ENCODE data around the gene TLR1. TPM values are rescaled to one million over a fixed set of nuclear protein-coding genes. Genes with fewer than 3 reads are reported as not detected.
A peak's percentile ranks its signal among the peaks of the same experiment; 100 is the strongest.

TLR1 gene, protein sequence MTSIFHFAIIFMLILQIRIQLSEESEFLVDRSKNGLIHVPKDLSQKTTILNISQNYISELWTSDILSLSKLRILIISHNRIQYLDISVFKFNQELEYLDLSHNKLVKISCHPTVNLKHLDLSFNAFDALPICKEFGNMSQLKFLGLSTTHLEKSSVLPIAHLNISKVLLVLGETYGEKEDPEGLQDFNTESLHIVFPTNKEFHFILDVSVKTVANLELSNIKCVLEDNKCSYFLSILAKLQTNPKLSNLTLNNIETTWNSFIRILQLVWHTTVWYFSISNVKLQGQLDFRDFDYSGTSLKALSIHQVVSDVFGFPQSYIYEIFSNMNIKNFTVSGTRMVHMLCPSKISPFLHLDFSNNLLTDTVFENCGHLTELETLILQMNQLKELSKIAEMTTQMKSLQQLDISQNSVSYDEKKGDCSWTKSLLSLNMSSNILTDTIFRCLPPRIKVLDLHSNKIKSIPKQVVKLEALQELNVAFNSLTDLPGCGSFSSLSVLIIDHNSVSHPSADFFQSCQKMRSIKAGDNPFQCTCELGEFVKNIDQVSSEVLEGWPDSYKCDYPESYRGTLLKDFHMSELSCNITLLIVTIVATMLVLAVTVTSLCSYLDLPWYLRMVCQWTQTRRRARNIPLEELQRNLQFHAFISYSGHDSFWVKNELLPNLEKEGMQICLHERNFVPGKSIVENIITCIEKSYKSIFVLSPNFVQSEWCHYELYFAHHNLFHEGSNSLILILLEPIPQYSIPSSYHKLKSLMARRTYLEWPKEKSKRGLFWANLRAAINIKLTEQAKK
- total RNA-seq = not detected in 2 replicates
- long read RNA-seq, partial matches to known transcripts = 1 of 1 reads
- long read RNA-seq, other reads (novel, unspliced or antisense) = 0 of 1 reads

DNA sequence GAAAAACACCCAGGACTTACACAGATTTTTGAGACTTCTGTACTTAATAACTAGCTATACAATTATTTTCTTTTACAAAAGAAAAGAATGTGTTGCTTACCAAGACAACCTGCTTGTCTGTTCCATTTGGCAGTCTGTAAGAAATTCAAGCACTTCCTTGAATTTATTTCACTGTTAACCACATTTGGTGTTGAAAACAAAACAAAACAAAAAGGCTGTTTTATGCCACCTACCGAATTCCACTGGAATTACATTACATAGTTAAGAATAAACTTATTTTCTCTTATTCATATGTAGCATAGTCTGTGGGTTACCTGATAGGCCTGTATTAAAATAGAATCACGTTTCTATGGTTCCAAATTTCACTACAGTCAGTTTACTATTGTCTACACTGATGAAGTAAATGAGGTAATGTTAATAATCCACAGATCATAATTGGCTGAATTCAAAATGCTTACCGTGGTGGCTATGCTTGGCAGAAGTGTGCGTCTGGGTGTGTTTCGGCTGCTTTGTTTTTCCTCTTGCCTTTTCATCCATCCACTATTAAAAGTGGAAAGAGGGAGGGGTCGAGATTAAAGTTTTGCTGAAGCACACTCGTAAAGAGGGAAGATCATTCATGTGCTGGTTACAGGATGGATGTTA is at the start of gene TLR1:
TSS of gene TLR1 (minus strand) at position 138 of the 642 bp plus-strand sequence. CDS start 5,960 bp downstream, outside the sequence.
- no peaks in the 10 kb centered on the region for H3K4me1 Mint-ChIP-seq
- peaks cover 7% of the 10 kb centered on the region for H3K36me3 Mint-ChIP-seq (ENCODE audit: low read depth)
- H3K9me3 Mint-ChIP-seq = peaks cover 9% of the 10 kb centered on the region
- H3K27ac Mint-ChIP-seq (ENCODE audit: unreplicated experiment) = peak within 1 kb of the TSS; percentile 79
- no peak within 1 kb of the TSS for H3K4me3 Mint-ChIP-seq
- DNase-seq (ENCODE audit: low read depth, low spot score) = no peak
- TF ChIP-seq, protein P1, sequence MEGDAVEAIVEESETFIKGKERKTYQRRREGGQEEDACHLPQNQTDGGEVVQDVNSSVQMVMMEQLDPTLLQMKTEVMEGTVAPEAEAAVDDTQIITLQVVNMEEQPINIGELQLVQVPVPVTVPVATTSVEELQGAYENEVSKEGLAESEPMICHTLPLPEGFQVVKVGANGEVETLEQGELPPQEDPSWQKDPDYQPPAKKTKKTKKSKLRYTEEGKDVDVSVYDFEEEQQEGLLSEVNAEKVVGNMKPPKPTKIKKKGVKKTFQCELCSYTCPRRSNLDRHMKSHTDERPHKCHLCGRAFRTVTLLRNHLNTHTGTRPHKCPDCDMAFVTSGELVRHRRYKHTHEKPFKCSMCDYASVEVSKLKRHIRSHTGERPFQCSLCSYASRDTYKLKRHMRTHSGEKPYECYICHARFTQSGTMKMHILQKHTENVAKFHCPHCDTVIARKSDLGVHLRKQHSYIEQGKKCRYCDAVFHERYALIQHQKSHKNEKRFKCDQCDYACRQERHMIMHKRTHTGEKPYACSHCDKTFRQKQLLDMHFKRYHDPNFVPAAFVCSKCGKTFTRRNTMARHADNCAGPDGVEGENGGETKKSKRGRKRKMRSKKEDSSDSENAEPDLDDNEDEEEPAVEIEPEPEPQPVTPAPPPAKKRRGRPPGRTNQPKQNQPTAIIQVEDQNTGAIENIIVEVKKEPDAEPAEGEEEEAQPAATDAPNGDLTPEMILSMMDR (conservative IDR thresholded peaks at IDR 0.05) = peak; percentile 62
- H3K27me3 Mint-ChIP-seq (ENCODE audit: low read depth) = no peaks in the 10 kb centered on the region

DNA sequence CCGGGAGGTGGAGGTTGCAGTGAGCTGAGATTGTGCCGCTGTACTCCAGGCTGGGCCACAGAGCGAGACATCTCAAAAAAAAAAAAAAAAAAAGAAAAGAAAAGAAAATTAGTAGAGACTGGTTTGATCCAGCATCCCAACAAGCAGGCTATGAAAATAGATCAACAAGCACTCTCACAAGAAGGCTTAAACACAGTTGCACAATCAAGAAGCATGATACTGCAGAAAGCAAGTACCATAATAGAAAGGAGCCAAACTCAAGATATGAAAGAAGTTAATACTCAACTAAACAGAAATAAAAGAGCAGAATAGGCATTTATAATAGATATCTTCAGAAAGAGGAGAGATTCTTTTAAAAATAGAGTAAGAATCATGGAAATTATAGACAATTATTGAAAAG is 41.4 kb upstream of the TLR1 start:
- Mint-ChIP-seq H3K36me3 (ENCODE audit: low read depth) (peaks cover 12% of the 10 kb centered on the region), H3K4me1 (peaks cover 7% of the 10 kb centered on the region), H3K27me3 (ENCODE audit: low read depth) (no peaks in the 10 kb centered on the region), H3K4me3 (no peak overlapping the region), H3K27ac (ENCODE audit: unreplicated experiment) (no peak overlapping the region), H3K9me3 (peaks cover 9% of the 10 kb centered on the region)
- TF ChIP-seq, protein P1 (conservative IDR thresholded peaks at IDR 0.05) = no peak
- DNase-seq (ENCODE audit: low read depth, low spot score) = no peak

DNA sequence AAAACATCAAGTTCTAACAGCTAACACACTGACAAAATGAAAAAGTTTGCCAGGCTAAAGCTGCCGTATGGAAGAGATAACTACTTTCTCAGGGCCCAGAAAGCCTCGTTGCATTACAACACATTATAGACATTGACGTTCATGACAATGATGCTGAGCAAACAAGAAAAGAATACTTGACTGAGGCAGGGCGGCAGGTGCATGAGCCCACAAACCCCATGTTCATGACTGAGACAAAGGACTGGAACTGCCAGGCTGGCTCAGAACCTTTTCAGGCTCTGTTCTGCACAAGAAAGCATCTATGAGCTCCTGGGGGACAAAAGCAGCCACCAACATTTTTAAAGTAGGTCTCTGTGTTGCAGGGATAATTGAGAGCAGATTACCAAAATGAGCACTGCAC is 38.4 kb upstream of the TLR1 start:
- H3K9me3 Mint-ChIP-seq = peaks cover 2% of the 10 kb centered on the region
- peaks cover 7% of the 10 kb centered on the region for H3K4me1 Mint-ChIP-seq
- no peaks in the 10 kb centered on the region for H3K27me3 Mint-ChIP-seq (ENCODE audit: low read depth)
- DNase-seq (ENCODE audit: low read depth, low spot score) = no peak
- H3K36me3 Mint-ChIP-seq (ENCODE audit: low read depth) = no peaks in the 10 kb centered on the region
- TF ChIP-seq, protein P1 (conservative IDR thresholded peaks at IDR 0.05) = no peak
- no peak overlapping the region for H3K27ac Mint-ChIP-seq (ENCODE audit: unreplicated experiment)
- no peak overlapping the region for H3K4me3 Mint-ChIP-seq

DNA sequence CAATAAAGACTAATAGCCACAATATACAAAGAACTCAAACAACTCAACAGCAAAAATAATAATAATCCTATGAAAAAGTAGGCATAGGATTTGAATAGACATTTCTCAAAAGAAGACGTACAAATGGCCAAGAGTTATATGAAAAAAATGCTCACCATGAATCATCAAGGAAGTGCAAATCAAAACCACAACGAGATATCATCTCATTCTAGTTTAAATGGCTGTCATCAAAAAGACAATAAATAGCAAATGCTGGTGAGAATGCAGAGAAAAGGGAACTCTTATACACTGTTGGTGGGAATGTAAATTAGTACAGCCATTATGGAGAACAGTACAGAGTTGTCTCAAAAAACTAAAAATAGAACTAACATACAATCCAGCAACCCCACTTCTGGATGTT is 33.3 kb upstream of the TLR1 start:
- no peak for DNase-seq (ENCODE audit: low read depth, low spot score)
- peaks cover 5% of the 10 kb centered on the region for H3K36me3 Mint-ChIP-seq (ENCODE audit: low read depth)
- TF ChIP-seq, protein P1 (conservative IDR thresholded peaks at IDR 0.05) = no peak
- H3K27ac Mint-ChIP-seq (ENCODE audit: unreplicated experiment) = no peak overlapping the region
- peaks cover 1% of the 10 kb centered on the region for H3K4me1 Mint-ChIP-seq
- H3K27me3 Mint-ChIP-seq (ENCODE audit: low read depth) = peaks cover 3% of the 10 kb centered on the region
- peaks cover 12% of the 10 kb centered on the region for H3K9me3 Mint-ChIP-seq
- H3K4me3 Mint-ChIP-seq = no peak overlapping the region

DNA sequence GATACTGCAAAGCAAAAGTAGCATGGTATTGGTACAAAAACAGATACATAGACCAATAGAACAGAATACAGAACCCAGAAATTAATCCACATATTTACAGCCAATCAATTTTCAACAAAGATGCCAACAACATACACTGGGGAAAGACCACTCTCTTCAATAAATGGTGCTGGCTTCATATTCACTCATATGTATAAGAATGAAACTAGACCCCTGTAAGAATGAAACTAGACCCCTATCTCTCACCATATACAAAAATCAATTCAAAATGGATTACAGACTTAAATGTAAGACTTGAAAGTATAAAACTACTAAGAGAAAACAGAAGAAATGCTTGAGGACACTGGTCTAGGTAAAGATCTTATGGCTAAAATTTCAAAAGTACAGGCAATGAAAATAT is 32.7 kb upstream of the TLR1 start:
- Mint-ChIP-seq H3K27ac (ENCODE audit: unreplicated experiment) (no peak overlapping the region), H3K36me3 (ENCODE audit: low read depth) (peaks cover 5% of the 10 kb centered on the region), H3K27me3 (ENCODE audit: low read depth) (peaks cover 3% of the 10 kb centered on the region), H3K4me1 (no peaks in the 10 kb centered on the region), H3K4me3 (no peak overlapping the region), H3K9me3 (peaks cover 12% of the 10 kb centered on the region)
- TF ChIP-seq, protein P1 (conservative IDR thresholded peaks at IDR 0.05) = no peak
- DNase-seq (ENCODE audit: low read depth, low spot score) = no peak
